GM19023 (cell line): Measurements from ENCODE around the gene NXPE3.
A peak's percentile ranks its signal among the peaks of the same experiment; 100 is the strongest.

Source experiments
- ATAC-seq: cut with Tn5 transposase; IDR thresholded peaks from one replicate; pipeline ENCODE4 v1.9.1; 2021; ENCODE audit warnings: mild to moderate bottlenecking, moderate library complexity; ENCODE audit not compliant: unreplicated experiment

The NXPE3 gene

GRCh38 chr3:101828276-101828675 is 49.3 kb downstream of the NXPE3 start:
- no peak for ATAC-seq

- peak; percentile 49 for ATAC-seq
Measured at GRCh38 chr3:101828691-101829436, 49.9 kb downstream of the NXPE3 start.

GRCh38 chr3:101829437-101829830 is 50.4 kb downstream of the NXPE3 start:
- ATAC-seq: no peak

GRCh38 chr3:101829874-101830273 is 50.9 kb downstream of the NXPE3 start:
- no peak for ATAC-seq

- ATAC-seq: no peak
Measured at GRCh38 chr3:101833446-101833974, 54.5 kb downstream of the NXPE3 start.

- ATAC-seq: no peak
Measured at GRCh38 chr3:101835676-101836075, 56.7 kb downstream of the NXPE3 start.

GRCh38 chr3:101836160-101836559 is 57.1 kb downstream of the NXPE3 start:
- ATAC-seq: no peak

- no peak for ATAC-seq
Measured at GRCh38 chr3:101836652-101837598, 57.9 kb downstream of the NXPE3 start.

- no peak for ATAC-seq
Measured at GRCh38 chr3:101838691-101839090, 59.7 kb downstream of the NXPE3 start.

- ATAC-seq: no peak
Measured at GRCh38 chr3:101840066-101840465, 61.1 kb downstream of the NXPE3 start.

- ATAC-seq: no peak
Measured at GRCh38 chr3:101842245-101842934, 63.4 kb downstream of the NXPE3 start.

- ATAC-seq: no peak
Measured at GRCh38 chr3:101842935-101843330, 63.9 kb downstream of the NXPE3 start.

- ATAC-seq: no peak
Measured at GRCh38 chr3:101845425-101845824, 66.4 kb downstream of the NXPE3 start.

- no peak for ATAC-seq
Measured at GRCh38 chr3:101846709-101847108, 67.7 kb downstream of the NXPE3 start.

GRCh38 chr3:101847328-101847727 is 68.3 kb downstream of the NXPE3 start:
- ATAC-seq: no peak

GRCh38 chr3:101848326-101848725 is 69.3 kb downstream of the NXPE3 start:
- no peak for ATAC-seq

- peak; percentile 83 for ATAC-seq
Measured at GRCh38 chr3:101848754-101849713, 70.0 kb downstream of the NXPE3 start, which contains the start of gene NFKBIZ. NFKBIZ (plus strand) TSS chr3:101849514; CDS start chr3:101849629, 115 bp downstream.

- ATAC-seq: peak; percentile 32
Measured at GRCh38 chr3:101849714-101850245, 70.8 kb downstream of the NXPE3 start.

- no peak for ATAC-seq
Measured at GRCh38 chr3:101850246-101851051, 71.4 kb downstream of the NXPE3 start.
